ENCODE measurements around the gene MAP3K7CL.

GRCh38 chr21:29213513-29214385 lies 83.3 kb downstream of the MAP3K7CL start:
- no peak for TF ChIP-seq CTCF (IDR thresholded peaks at IDR 0.05)
- TF ChIP-seq POLR2A (IDR thresholded peaks at IDR 0.05), result no peak
- TF ChIP-seq POLR2AphosphoS5 (IDR thresholded peaks at IDR 0.05), result no peak
- TF ChIP-seq EP300 (IDR thresholded peaks at IDR 0.05), result no peak
